ENCODE results near the gene PILRB.

The PILRB gene

GRCh38 chr7:100396421-100396982 is 38.6 kb downstream of the PILRB start:
- Histone ChIP-seq H3K4me2 (ENCODE audit: low read length) (no peak overlapping the region), H3K14ac (ENCODE audit: low read length) (no peak overlapping the region), H3K9me3 (ENCODE audit: insufficient read depth, low read depth, low read length) (peaks cover 4% of the 10 kb centered on the region), H3K9ac (ENCODE audit: low read length) (no peak overlapping the region), H3K23ac (ENCODE audit: low read length) (no peak overlapping the region), H3K18ac (ENCODE audit: low read length) (no peak overlapping the region), H2AK5ac (ENCODE audit: low read length) (no peak overlapping the region), H3K79me2 (ENCODE audit: control insufficient read depth, insufficient read depth, low read length, poor library complexity) (no peaks in the 10 kb centered on the region), H4K91ac (ENCODE audit: low read depth, low read length) (no peak overlapping the region), H2BK12ac (ENCODE audit: low read length) (no peak overlapping the region), H3K27me3 (ENCODE audit: insufficient read depth, low read length) (no peaks in the 10 kb centered on the region), H3K4ac (ENCODE audit: low read depth, low read length) (no peak overlapping the region), H2BK120ac (ENCODE audit: insufficient read depth, low read length, poor library complexity) (no peak overlapping the region), H3K4me3 (ENCODE audit: low read depth, low read length) (no peak overlapping the region), H4K12ac (ENCODE audit: low read depth, low read length) (no peak overlapping the region), H2BK5ac (ENCODE audit: low read depth, low read length, poor library complexity) (no peak overlapping the region), H3K27ac (ENCODE audit: low read depth, low read length) (no peak overlapping the region), H3K36me3 (ENCODE audit: control insufficient read depth in 1 of 2, insufficient read depth in 2 of 2, low read length in 2 of 2) (no peaks in the 10 kb centered on the region), H4K8ac (ENCODE audit: low read depth, low read length) (no peak overlapping the region), H2AFZ (ENCODE audit: insufficient read depth, low read length, poor library complexity) (no peak overlapping the region), H3K4me1 (ENCODE audit: control insufficient read depth in 1 of 2, insufficient read depth in 2 of 2, low read length in 2 of 2) (no peaks in the 10 kb centered on the region), H3K79me1 (ENCODE audit: low read length) (no peaks in the 10 kb centered on the region)
- no CpG with 5 or more reads among the region's 9 CpGs for WGBS (ENCODE audit: extremely low coverage, insufficient coverage, insufficient read length)
- peak in 1 of 2 donors; percentile 21 for DNase-seq

- Histone ChIP-seq H3K4me3 (ENCODE audit: low read depth, low read length) (no peak overlapping the region), H3K4me2 (ENCODE audit: low read length) (no peak overlapping the region), H4K91ac (ENCODE audit: low read depth, low read length) (no peak overlapping the region), H2BK120ac (ENCODE audit: insufficient read depth, low read length, poor library complexity) (no peak overlapping the region), H3K36me3 (ENCODE audit: control insufficient read depth in 1 of 2, insufficient read depth in 2 of 2, low read length in 2 of 2) (no peaks in the 10 kb centered on the region), H3K18ac (ENCODE audit: low read length) (no peak overlapping the region), H2BK12ac (ENCODE audit: low read length) (no peak overlapping the region), H3K4me1 (ENCODE audit: control insufficient read depth in 1 of 2, insufficient read depth in 2 of 2, low read length in 2 of 2) (no peaks in the 10 kb centered on the region), H3K9ac (ENCODE audit: low read length) (no peak overlapping the region), H3K79me2 (ENCODE audit: control insufficient read depth, insufficient read depth, low read length, poor library complexity) (no peaks in the 10 kb centered on the region), H3K79me1 (ENCODE audit: low read length) (no peaks in the 10 kb centered on the region), H3K4ac (ENCODE audit: low read depth, low read length) (no peak overlapping the region), H3K14ac (ENCODE audit: low read length) (no peak overlapping the region), H3K23ac (ENCODE audit: low read length) (no peak overlapping the region), H3K9me3 (ENCODE audit: insufficient read depth, low read depth, low read length) (peaks cover 3% of the 10 kb centered on the region), H4K8ac (ENCODE audit: low read depth, low read length) (no peak overlapping the region), H4K12ac (ENCODE audit: low read depth, low read length) (no peak overlapping the region), H3K27ac (ENCODE audit: low read depth, low read length) (no peak overlapping the region), H2AFZ (ENCODE audit: insufficient read depth, low read length, poor library complexity) (no peak overlapping the region), H2BK5ac (ENCODE audit: low read depth, low read length, poor library complexity) (no peak overlapping the region), H3K27me3 (ENCODE audit: insufficient read depth, low read length) (no peaks in the 10 kb centered on the region), H2AK5ac (ENCODE audit: low read length) (no peak overlapping the region)
- DNase-seq = no peak
- no CpG with 5 or more reads among the region's 13 CpGs for WGBS (ENCODE audit: extremely low coverage, insufficient coverage, insufficient read length)
These were observed 39.6 kb downstream of the PILRB start for GRCh38 chr7:100397315-100398081.

- Histone ChIP-seq H2AK5ac (ENCODE audit: low read length) (no peak overlapping the region), H3K9me3 (ENCODE audit: insufficient read depth, low read depth, low read length) (peaks cover 3% of the 10 kb centered on the region), H3K4me3 (ENCODE audit: low read depth, low read length) (no peak overlapping the region), H2AFZ (ENCODE audit: insufficient read depth, low read length, poor library complexity) (no peak overlapping the region), H4K12ac (ENCODE audit: low read depth, low read length) (no peak overlapping the region), H4K91ac (ENCODE audit: low read depth, low read length) (no peak overlapping the region), H3K79me2 (ENCODE audit: control insufficient read depth, insufficient read depth, low read length, poor library complexity) (no peaks in the 10 kb centered on the region), H3K18ac (ENCODE audit: low read length) (no peak overlapping the region), H2BK5ac (ENCODE audit: low read depth, low read length, poor library complexity) (no peak overlapping the region), H3K4me2 (ENCODE audit: low read length) (no peak overlapping the region), H3K36me3 (ENCODE audit: control insufficient read depth in 1 of 2, insufficient read depth in 2 of 2, low read length in 2 of 2) (no peaks in the 10 kb centered on the region), H2BK12ac (ENCODE audit: low read length) (no peak overlapping the region), H3K4ac (ENCODE audit: low read depth, low read length) (no peak overlapping the region), H3K27ac (ENCODE audit: low read depth, low read length) (no peak overlapping the region), H3K14ac (ENCODE audit: low read length) (no peak overlapping the region), H3K9ac (ENCODE audit: low read length) (no peak overlapping the region), H3K79me1 (ENCODE audit: low read length) (no peaks in the 10 kb centered on the region), H3K4me1 (ENCODE audit: control insufficient read depth in 1 of 2, insufficient read depth in 2 of 2, low read length in 2 of 2) (no peaks in the 10 kb centered on the region), H3K23ac (ENCODE audit: low read length) (no peak overlapping the region), H4K8ac (ENCODE audit: low read depth, low read length) (no peak overlapping the region), H2BK120ac (ENCODE audit: insufficient read depth, low read length, poor library complexity) (no peak overlapping the region), H3K27me3 (ENCODE audit: insufficient read depth, low read length) (no peaks in the 10 kb centered on the region)
- no peak for DNase-seq
- WGBS (ENCODE audit: extremely low coverage, insufficient coverage, insufficient read length) = no CpG with 5 or more reads among the region's 2 CpGs
These were observed 40.3 kb downstream of the PILRB start for GRCh38 chr7:100398239-100398638.

GRCh38 chr7:100400041-100400440 is 42.1 kb downstream of the PILRB start:
- H2AFZ ChIP-seq (ENCODE audit: insufficient read depth, low read length, poor library complexity) = no peak overlapping the region
- no peak for DNase-seq
- no peaks in the 10 kb centered on the region for H3K27me3 ChIP-seq (ENCODE audit: insufficient read depth, low read length)

More at GRCh38 chr7:100400041-100400440, 42.1 kb downstream of the PILRB start:
- H3K4me3 ChIP-seq (ENCODE audit: low read depth, low read length) = no peak overlapping the region
- no peak overlapping the region for H4K12ac ChIP-seq (ENCODE audit: low read depth, low read length)
- no peak overlapping the region for H2AK5ac ChIP-seq (ENCODE audit: low read length)
- no peak overlapping the region for H4K8ac ChIP-seq (ENCODE audit: low read depth, low read length)
- H3K9me3 ChIP-seq (ENCODE audit: insufficient read depth, low read depth, low read length) = peaks cover 3% of the 10 kb centered on the region
- no peak overlapping the region for H2BK120ac ChIP-seq (ENCODE audit: insufficient read depth, low read length, poor library complexity)
- no peak overlapping the region for H4K91ac ChIP-seq (ENCODE audit: low read depth, low read length)
- no CpG with 5 or more reads among the region's 3 CpGs for WGBS (ENCODE audit: extremely low coverage, insufficient coverage, insufficient read length)
- H3K18ac ChIP-seq (ENCODE audit: low read length) = no peak overlapping the region
- H3K4me2 ChIP-seq (ENCODE audit: low read length) = no peak overlapping the region
- H3K27ac ChIP-seq (ENCODE audit: low read depth, low read length) = no peak overlapping the region
- H3K36me3 ChIP-seq (ENCODE audit: control insufficient read depth in 1 of 2, insufficient read depth in 2 of 2, low read length in 2 of 2) = no peaks in the 10 kb centered on the region
- no peak overlapping the region for H2BK12ac ChIP-seq (ENCODE audit: low read length)
- H2BK5ac ChIP-seq (ENCODE audit: low read depth, low read length, poor library complexity) = no peak overlapping the region
- no peak overlapping the region for H3K9ac ChIP-seq (ENCODE audit: low read length)
- H3K4me1 ChIP-seq (ENCODE audit: control insufficient read depth in 1 of 2, insufficient read depth in 2 of 2, low read length in 2 of 2) = no peaks in the 10 kb centered on the region
- H3K79me2 ChIP-seq (ENCODE audit: control insufficient read depth, insufficient read depth, low read length, poor library complexity) = no peaks in the 10 kb centered on the region
- no peaks in the 10 kb centered on the region for H3K79me1 ChIP-seq (ENCODE audit: low read length)
- H3K23ac ChIP-seq (ENCODE audit: low read length) = no peak overlapping the region
- no peak overlapping the region for H3K4ac ChIP-seq (ENCODE audit: low read depth, low read length)
- no peak overlapping the region for H3K14ac ChIP-seq (ENCODE audit: low read length)

All from trophoblast cell (in vitro differentiated cells and primary cell).